BLaER1 (cell line): ENCODE data around the gene HES1.

ENCODE experiments used
- H3K27ac ChIP-seq: shearing (Covaris generic); formaldehyde crosslinking; 2 replicates; pipeline ENCODE4 v1.8.1; 2022
- H3K27me3 ChIP-seq: shearing (Covaris generic); formaldehyde crosslinking; 2 replicates; pipeline ENCODE4 v1.8.1; 2022
- H3K36me3 ChIP-seq: shearing (Covaris generic); formaldehyde crosslinking; 2 replicates; pipeline ENCODE4 v1.8.1; 2022
- H3K4me1 ChIP-seq: shearing (Covaris generic); formaldehyde crosslinking; 2 replicates; pipeline ENCODE4 v1.8.1; 2022
- H3K4me2 ChIP-seq: shearing (Covaris generic); formaldehyde crosslinking; 2 replicates; pipeline ENCODE4 v1.8.1; 2022
- H3K4me3 ChIP-seq: shearing (Covaris generic); formaldehyde crosslinking; 2 replicates; pipeline ENCODE4 v1.8.1; 2022
- H3K9ac ChIP-seq: shearing (Covaris generic); formaldehyde crosslinking; 2 replicates; pipeline ENCODE4 v1.8.1; 2022
- H3K9me3 ChIP-seq: shearing (Covaris generic); formaldehyde crosslinking; 2 replicates; pipeline ENCODE4 v1.8.1; 2022
- H4K20me1 ChIP-seq: shearing (Covaris generic); formaldehyde crosslinking; 2 replicates; pipeline ENCODE4 v1.8.1; 2022
- Cebpa-rat ChIP-seq: shearing (Covaris generic); IDR thresholded peaks from 2 replicates; pipeline ENCODE4 v1.8.1; 2022

HES1 gene

GRCh38 chr3:194154346-194154745 is 18.4 kb downstream of the HES1 start:
- Histone ChIP-seq H3K4me3 (no peak overlapping the region), H3K4me2 (no peak overlapping the region), H3K27me3 (no peaks in the 10 kb centered on the region), H4K20me1 (no peaks in the 10 kb centered on the region), H3K9me3 (peaks cover 11% of the 10 kb centered on the region), H3K27ac (no peak overlapping the region), H3K36me3 (no peaks in the 10 kb centered on the region), H3K9ac (no peak overlapping the region), H3K4me1 (no peaks in the 10 kb centered on the region)
- no peak for TF ChIP-seq Cebpa-rat

- Histone ChIP-seq H3K36me3 (no peaks in the 10 kb centered on the region), H3K9ac (no peak overlapping the region), H3K4me1 (peaks cover 3% of the 10 kb centered on the region), H3K9me3 (peaks cover 11% of the 10 kb centered on the region), H3K27ac (no peak overlapping the region), H3K27me3 (no peaks in the 10 kb centered on the region), H3K4me3 (no peak overlapping the region), H3K4me2 (no peak overlapping the region), H4K20me1 (no peaks in the 10 kb centered on the region)
- no peak for TF ChIP-seq Cebpa-rat
Measured at GRCh38 chr3:194156095-194156494, 20.1 kb downstream of the HES1 start.

DNA sequence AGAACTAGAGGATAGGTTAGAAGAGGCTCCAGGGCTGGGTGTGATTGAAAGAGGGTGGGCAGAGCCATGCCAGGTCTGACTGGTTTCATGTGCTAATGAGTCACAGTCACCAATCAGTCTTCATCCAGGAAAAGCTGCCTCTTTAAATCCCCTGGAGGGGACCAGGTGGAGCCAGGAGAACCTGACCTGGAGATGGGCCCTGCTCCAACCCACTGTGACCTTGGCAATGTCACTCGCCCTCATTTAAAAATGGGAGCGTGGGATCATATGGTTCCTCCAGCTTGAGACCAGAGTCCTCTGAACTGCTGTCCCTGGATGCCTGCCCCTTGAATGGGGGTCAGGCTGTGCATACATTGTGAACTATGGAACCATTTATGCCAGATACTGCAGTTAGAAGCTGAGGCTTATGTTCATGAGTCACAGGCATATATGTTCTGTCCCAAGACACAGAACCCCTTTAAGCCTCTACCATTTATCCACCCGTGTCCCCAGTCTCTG is 23.0 kb downstream of the HES1 start:
- peaks cover 12% of the 10 kb centered on the region for H3K4me1 ChIP-seq
- no peak overlapping the region for H3K27ac ChIP-seq
- no peak for TF ChIP-seq Cebpa-rat
- no peaks in the 10 kb centered on the region for H3K36me3 ChIP-seq
- no peak overlapping the region for H3K4me2 ChIP-seq
- H3K4me3 ChIP-seq, result no peak overlapping the region
- H3K9me3 ChIP-seq, result peaks cover 7% of the 10 kb centered on the region
- no peaks in the 10 kb centered on the region for H3K27me3 ChIP-seq
- H4K20me1 ChIP-seq, result no peaks in the 10 kb centered on the region
- H3K9ac ChIP-seq, result no peak overlapping the region

GRCh38 chr3:194160158-194160557 is 24.2 kb downstream of the HES1 start:
- Histone ChIP-seq H4K20me1 (no peaks in the 10 kb centered on the region), H3K9ac (no peak overlapping the region), H3K27me3 (no peaks in the 10 kb centered on the region), H3K4me1 (peaks cover 12% of the 10 kb centered on the region), H3K27ac (no peak overlapping the region), H3K4me3 (no peak overlapping the region), H3K36me3 (no peaks in the 10 kb centered on the region), H3K4me2 (no peak overlapping the region), H3K9me3 (no peaks in the 10 kb centered on the region)
- no peak for TF ChIP-seq Cebpa-rat

- H4K20me1 ChIP-seq, result no peaks in the 10 kb centered on the region
- peaks cover 12% of the 10 kb centered on the region for H3K4me1 ChIP-seq
- H3K36me3 ChIP-seq, result no peaks in the 10 kb centered on the region
- H3K9me3 ChIP-seq, result no peaks in the 10 kb centered on the region
- H3K4me3 ChIP-seq, result no peak overlapping the region
- no peak overlapping the region for H3K9ac ChIP-seq
- no peak for TF ChIP-seq Cebpa-rat
- H3K27me3 ChIP-seq, result no peaks in the 10 kb centered on the region
- H3K27ac ChIP-seq, result no peak overlapping the region
- peak overlapping the region; percentile 58 for H3K4me2 ChIP-seq
Measured at GRCh38 chr3:194161131-194162045, 25.4 kb downstream of the HES1 start.

GRCh38 chr3:194162070-194162678 is 26.2 kb downstream of the HES1 start:
- H3K4me2 ChIP-seq, result peak overlapping the region; percentile 58; the same call in 1 of the 2 replicates
- H3K36me3 ChIP-seq, result no peaks in the 10 kb centered on the region
- no peak overlapping the region for H3K27ac ChIP-seq
- H4K20me1 ChIP-seq, result no peaks in the 10 kb centered on the region
- no peaks in the 10 kb centered on the region for H3K9me3 ChIP-seq
- no peak overlapping the region for H3K4me3 ChIP-seq
- H3K9ac ChIP-seq, result no peak overlapping the region
- H3K27me3 ChIP-seq, result no peaks in the 10 kb centered on the region
- TF ChIP-seq Cebpa-rat, result no peak
- peaks cover 12% of the 10 kb centered on the region for H3K4me1 ChIP-seq

DNA sequence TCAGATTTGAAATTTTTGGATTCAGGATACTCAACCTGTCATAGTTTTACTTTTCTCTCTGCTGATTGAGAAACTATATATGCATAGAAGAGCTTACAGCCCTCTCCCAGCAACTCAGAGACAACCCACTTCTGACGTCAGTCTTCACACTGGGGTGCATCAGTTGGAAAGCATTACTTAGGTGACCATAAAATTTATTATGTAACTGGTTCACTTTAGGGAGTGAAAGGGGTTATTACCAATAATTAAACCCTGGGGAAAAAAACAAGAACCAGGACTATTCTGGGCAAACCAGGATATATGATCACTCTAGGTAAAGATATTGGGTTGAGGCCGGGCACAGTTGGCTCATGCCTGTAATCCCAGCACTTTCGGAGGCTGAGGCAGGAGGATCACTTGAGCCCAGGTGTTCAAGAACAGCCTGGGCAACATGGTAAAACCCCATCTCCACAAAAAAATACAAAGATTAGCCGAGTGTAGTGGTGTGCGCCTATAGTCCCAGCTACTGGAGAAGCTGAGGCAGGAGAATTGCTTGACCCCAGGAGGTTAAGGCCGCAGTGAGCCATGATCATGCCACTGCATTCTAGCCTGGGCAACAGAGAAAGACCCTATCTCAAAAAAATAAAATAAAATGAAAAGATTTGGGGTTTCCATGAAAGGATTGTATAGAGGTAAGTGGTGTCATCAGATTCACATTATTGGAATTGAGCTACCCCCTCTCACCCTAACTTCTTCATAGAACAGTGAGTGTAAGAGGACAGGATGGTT is 27.1 kb downstream of the HES1 start:
- Histone ChIP-seq H4K20me1 (no peaks in the 10 kb centered on the region), H3K4me1 (peaks cover 12% of the 10 kb centered on the region), H3K36me3 (no peaks in the 10 kb centered on the region), H3K4me3 (no peak overlapping the region), H3K27me3 (no peaks in the 10 kb centered on the region), H3K4me2 (no peak overlapping the region), H3K9ac (no peak overlapping the region), H3K27ac (no peak overlapping the region), H3K9me3 (no peaks in the 10 kb centered on the region)
- TF ChIP-seq Cebpa-rat, result no peak

DNA sequence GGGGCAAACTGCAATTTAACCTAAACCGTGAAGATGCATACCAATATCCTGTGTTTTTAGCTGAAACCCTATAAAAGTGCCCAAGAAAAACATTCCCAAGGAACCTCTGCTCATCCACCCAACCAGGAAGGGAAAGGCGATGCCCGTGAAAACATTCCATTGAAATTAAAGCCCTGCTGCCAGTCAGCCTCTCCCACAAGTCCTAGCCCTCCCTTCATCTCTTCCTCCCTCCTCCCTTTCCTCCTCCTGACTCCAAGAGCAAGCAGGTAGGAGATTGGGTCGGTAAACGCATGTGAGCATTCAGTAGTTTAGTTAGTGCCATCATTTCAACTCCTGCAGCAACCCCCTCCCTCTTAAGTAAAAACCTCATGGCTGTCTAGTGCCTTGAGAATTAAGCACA is 27.7 kb downstream of the HES1 start:
- no peak overlapping the region for H3K4me2 ChIP-seq
- H3K27me3 ChIP-seq, result no peaks in the 10 kb centered on the region
- H3K36me3 ChIP-seq, result no peaks in the 10 kb centered on the region
- H3K27ac ChIP-seq, result no peak overlapping the region
- peaks cover 12% of the 10 kb centered on the region for H3K4me1 ChIP-seq
- H3K9ac ChIP-seq, result no peak overlapping the region
- H4K20me1 ChIP-seq, result no peaks in the 10 kb centered on the region
- no peaks in the 10 kb centered on the region for H3K9me3 ChIP-seq
- no peak for TF ChIP-seq Cebpa-rat
- no peak overlapping the region for H3K4me3 ChIP-seq

DNA sequence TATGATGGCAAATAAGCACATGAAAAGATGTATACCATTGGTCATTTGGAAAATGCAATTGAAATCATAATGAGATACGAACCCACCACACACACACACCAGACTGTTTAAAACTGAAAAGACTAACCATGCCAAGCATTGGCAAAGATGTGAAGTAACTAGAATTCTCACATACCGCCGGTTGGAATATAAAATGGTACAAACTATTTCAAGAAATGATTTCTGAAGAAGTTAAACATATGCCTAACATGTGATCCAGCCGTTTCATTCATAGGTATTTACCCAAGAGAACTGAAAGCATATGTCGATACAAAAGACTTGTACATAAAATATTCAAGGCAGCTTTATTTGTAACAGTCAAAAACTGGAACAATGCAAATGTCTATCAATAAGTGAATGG is 28.9 kb downstream of the HES1 start:
- H3K4me1 ChIP-seq, result peaks cover 12% of the 10 kb centered on the region
- H4K20me1 ChIP-seq, result no peaks in the 10 kb centered on the region
- H3K9me3 ChIP-seq, result no peaks in the 10 kb centered on the region
- H3K4me2 ChIP-seq, result no peak overlapping the region
- no peaks in the 10 kb centered on the region for H3K36me3 ChIP-seq
- H3K4me3 ChIP-seq, result no peak overlapping the region
- no peaks in the 10 kb centered on the region for H3K27me3 ChIP-seq
- no peak overlapping the region for H3K27ac ChIP-seq
- no peak overlapping the region for H3K9ac ChIP-seq
- TF ChIP-seq Cebpa-rat, result no peak
